HG03575 (cell line): ENCODE data around the gene DIO2.

ENCODE experiments used
- ATAC-seq: cut with Tn5 transposase; IDR thresholded peaks from one replicate; pipeline ENCODE4 v1.9.1; 2021; ENCODE audit not compliant: unreplicated experiment, insufficient number of reproducible peaks, low FRiP score; ENCODE audit errors: extremely low read depth

DIO2 gene

DNA sequence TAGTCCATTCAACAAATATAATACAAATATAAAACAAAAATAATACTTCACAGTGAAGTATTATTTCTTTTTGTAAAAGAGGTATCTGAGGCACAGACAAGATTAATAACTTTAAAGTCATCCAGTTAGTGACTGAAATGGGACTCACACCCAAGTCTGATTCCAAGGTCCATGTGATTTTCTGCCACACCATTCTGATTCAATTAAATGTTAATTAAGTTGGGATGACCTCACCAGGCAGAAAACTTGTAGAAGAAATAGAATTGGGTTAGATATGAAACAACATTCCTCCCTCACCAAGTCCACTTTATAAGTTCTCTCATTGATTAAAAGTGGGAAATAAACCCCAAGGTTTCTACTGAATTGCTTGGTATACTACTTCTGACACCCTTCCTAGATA, 34.4 kb downstream of the DIO2 start:
- no peak for ATAC-seq

DNA sequence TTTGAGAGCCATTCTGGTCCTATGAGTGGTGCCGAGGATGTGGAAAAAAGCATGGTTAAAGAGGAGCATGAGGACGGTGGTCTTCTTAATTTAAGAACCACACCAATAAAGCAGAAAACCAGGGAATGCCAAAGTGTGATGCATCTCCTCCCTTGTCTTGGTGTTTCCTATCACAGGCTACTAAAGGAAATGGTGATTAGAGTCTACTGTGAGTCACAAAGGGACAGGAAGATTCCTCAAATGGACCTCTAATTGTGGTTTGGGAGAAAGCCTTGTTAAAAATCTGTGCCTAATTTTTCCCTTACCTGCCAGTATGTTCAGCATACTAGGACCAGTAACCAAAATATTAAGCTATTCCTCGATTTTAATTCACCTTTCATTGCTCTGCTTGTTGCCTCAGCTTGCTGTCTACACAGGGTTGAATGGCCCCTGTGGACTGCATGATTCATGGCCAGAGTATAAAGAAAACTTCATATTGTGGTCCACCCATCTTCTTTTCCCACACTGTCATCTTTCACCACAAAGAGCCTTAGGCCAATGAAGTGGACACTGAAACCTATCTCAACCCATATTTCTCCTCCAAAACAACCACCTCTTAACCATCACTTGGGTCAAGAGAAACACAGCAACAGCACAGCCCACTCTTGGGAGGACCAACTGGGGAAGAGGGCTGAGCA, 38.8 kb downstream of the DIO2 start:
- no peak for ATAC-seq

DNA sequence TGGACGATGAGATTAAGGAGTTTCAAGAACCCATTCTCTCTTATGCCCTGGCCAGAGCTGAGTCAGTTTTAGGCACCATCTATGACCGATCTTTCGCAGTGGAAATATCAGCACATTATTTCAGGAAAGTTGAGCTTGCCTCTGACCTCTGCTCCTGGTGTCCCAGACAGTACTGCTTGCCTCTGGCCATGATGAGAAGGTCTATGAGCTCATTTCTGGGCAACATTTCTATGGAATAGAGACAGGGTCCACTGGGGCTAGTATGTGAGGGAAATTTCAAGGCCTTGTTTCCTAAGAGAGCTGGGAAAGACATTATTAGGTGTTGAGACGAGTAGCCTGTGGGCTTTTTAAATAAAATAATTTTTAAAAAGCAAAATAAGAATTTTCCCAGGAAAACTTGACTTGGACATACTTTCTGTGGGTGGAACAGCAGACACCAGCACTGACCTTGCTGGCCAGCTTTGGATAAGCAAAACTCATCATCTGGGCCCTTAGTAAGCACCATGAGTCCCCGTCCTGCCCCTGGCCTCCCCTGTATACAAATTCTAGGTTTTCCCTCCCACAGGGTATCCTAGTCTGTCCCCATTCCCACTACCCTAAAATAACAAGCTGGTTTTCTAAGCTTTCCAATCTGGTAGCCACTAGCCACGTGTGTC, 43.4 kb downstream of the DIO2 start:
- ATAC-seq, result no peak

DNA sequence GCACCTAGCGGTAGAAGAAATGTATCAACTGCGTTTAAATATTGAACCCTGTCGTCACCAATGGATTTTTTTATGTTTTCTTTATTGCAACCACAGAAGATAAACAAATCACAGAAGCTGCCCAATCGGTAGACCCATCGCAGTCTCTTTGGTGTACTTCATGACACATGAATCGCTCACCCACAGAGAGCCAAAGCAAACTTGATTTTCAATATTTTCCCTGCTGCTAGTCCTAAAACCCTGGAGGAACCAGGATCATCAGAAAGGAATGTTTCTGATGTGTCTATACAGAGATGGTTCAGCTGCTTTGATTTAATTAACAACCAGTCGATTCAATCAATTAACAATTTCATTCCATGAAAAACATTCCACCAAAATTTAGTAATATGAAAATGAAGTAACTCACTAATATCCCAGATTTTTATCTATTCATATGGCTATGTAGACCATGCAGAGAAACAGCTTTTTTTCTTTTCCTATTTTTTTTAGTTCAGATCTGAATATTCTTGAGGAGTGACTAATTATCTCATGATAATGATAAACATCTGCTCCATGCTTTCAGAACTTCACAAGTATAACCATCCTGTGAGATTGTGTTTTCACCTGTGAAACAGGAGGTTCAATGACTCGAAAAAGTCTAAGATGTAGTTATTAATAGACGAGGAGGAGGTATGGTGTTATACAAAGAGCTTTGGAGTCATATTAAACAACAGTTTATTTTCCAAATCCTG, 46.1 kb downstream of the DIO2 start:
- no peak for ATAC-seq

DNA sequence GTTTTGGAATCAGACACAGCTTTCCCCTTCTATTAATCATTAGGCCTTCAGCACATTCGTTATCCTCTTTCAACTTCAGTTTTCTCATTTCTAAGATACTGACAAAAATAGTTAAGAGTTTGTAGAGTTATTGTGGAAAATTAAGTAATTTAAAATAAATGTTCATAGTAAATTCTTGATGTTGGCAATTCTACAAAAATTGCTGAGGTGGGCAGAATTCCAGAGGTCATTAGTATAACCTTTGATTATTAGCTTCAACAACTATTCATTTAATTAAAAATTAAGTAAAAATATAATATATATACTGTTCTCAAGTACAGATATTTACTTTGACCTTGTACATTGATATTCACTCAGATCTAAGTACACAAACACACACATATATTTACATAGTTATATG, 58.5 kb downstream of the DIO2 start:
- ATAC-seq, result no peak

DNA sequence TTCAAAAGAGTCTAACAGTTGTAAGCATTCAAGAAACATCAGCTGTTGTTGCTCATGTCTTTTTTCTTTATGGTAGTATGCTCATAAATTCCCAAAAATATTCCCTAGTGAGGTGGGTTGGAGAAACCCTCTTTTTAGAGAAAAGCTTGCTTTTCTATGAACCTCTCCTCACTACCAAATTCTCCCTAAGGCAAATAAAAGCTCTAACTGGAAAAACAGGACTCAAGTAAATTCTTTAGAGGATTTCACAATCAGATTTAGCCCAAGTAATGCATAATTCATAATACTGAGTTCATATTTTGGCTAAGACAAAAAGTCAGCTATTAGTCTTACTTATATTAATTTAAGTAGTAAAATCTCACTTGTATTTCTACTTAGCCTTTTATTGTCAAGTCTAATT, 59.1 kb downstream of the DIO2 start:
- ATAC-seq, result no peak

DNA sequence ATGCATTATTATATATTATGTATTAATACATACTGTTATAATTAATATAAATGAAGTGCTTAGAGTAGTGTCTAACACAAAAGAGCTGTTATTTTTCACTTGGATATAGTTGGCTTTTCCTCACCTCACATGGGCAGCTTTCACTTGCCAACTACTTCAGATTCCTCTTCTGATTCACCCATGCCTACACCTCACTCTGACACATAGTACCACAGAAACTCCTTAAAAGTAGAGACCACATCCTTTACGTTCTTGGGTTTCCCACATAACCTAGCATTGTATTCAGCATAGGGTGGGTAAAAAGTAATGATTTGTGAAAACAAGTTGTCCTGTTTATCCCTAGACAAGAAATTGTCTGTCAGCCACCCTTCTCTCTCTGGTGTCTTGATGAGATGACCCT, 61.0 kb downstream of the DIO2 start:
- no peak for ATAC-seq
